Measurements from ENCODE around the gene AIDA. TPM values are rescaled to one million over a fixed set of nuclear protein-coding genes. Genes with fewer than 3 reads are reported as not detected.

AIDA gene
- total RNA-seq, 2 experiments from 2014 or later, result 9.0 to 24.1 TPM

GRCh38 chr1:222656391-222657155 is 55.7 kb downstream of the AIDA start:
- Histone ChIP-seq H3K4me2 (ENCODE audit: low read length) (no peak overlapping the region), H3K79me2 (ENCODE audit: insufficient read depth, low read depth, low read length) (no peaks in the 10 kb centered on the region), H2AFZ (ENCODE audit: low read length) (no peak overlapping the region), H3K36me3 (ENCODE audit: insufficient read depth, low read length) (peaks cover 97% of the 10 kb centered on the region), H3K4me3 (ENCODE audit: low read depth, low read length, poor library complexity, severe bottlenecking) (no peak overlapping the region), H3K4me1 (ENCODE audit: insufficient read depth, low read length, poor library complexity, severe bottlenecking) (no peaks in the 10 kb centered on the region), H4K20me1 (ENCODE audit: insufficient read depth, low read length) (no peaks in the 10 kb centered on the region), H3K9me3 (ENCODE audit: low read length) (no peaks in the 10 kb centered on the region), H3K9me2 (ENCODE audit: insufficient read depth, low read length) (no peaks in the 10 kb centered on the region), H3K27ac (ENCODE audit: low read depth, low read length, poor library complexity, severe bottlenecking) (no peak overlapping the region)
- ChIA-PET POLR2A (interaction anchor here (0.6 kb wide), 1 partner anchor 707 kb away, joined by 4 read pairs; the partner anchor contains the start of gene SUSD4), CTCF (ENCODE audit: unreplicated experiment) (no interaction called here)
- BruUV-seq (replicated peaks), result no TSS peak
- intact Hi-C loops (cut with micrococcal nuclease; ENCODE audit: unreplicated experiment), result loop anchor here (10.0 kb wide), 1 partner anchor 428 kb away; no protein-coding TSS in a partner anchor
- TF ChIP-seq EZH2phosphoT487 (IDR thresholded peaks at IDR 0.05; ENCODE audit: borderline replicate concordance, low read depth, low read length), result no peak
- TF ChIP-seq CTCF (conservative IDR thresholded peaks at IDR 0.05; ENCODE audit: low read length), result no peak
- DNase-seq (ENCODE audit: low spot score), result no peak

- BruUV-seq (replicated peaks), result no TSS peak
- ChIA-PET POLR2A (interaction anchor here (0.6 to 1.0 kb wide), 2 partner anchors 28 to 319 kb away, joined by 3 read pairs; no protein-coding TSS in a partner anchor), CTCF (ENCODE audit: unreplicated experiment) (interaction anchor here (0.5 kb wide), 1 partner anchor 49 kb away, joined by 3 read pairs; no protein-coding TSS in a partner anchor)
- no peak overlapping the region for H3K27ac ChIP-seq (ENCODE audit: low read depth, low read length, poor library complexity, severe bottlenecking)
- peaks cover 95% of the 10 kb centered on the region for H3K36me3 ChIP-seq (ENCODE audit: insufficient read depth, low read length)
- no peaks in the 10 kb centered on the region for H3K4me1 ChIP-seq (ENCODE audit: insufficient read depth, low read length, poor library complexity, severe bottlenecking)
- H3K9me2 ChIP-seq (ENCODE audit: insufficient read depth, low read length), result no peaks in the 10 kb centered on the region
- H3K4me3 ChIP-seq (ENCODE audit: low read depth, low read length, poor library complexity, severe bottlenecking), result no peak overlapping the region
- no peaks in the 10 kb centered on the region for H4K20me1 ChIP-seq (ENCODE audit: insufficient read depth, low read length)
- no peaks in the 10 kb centered on the region for H3K9me3 ChIP-seq (ENCODE audit: low read length)
- TF ChIP-seq CTCF (conservative IDR thresholded peaks at IDR 0.05; ENCODE audit: low read length) (0 out of 2 replicates have a peak, but pooled peaks have one; percentile 24), EZH2phosphoT487 (IDR thresholded peaks at IDR 0.05; ENCODE audit: borderline replicate concordance, low read depth, low read length) (no peak)
- intact Hi-C loops (cut with micrococcal nuclease; ENCODE audit: unreplicated experiment), result loop anchor here (10.0 kb wide), 1 partner anchor 430 kb away; no protein-coding TSS in a partner anchor
- no peak overlapping the region; the same call in 1 of the 2 replicates for H3K4me2 ChIP-seq (ENCODE audit: low read length)
- peak; percentile 8 for DNase-seq (ENCODE audit: low spot score)
- no peak overlapping the region for H2AFZ ChIP-seq (ENCODE audit: low read length)
- no peaks in the 10 kb centered on the region for H3K79me2 ChIP-seq (ENCODE audit: insufficient read depth, low read depth, low read length)
These were observed 57.4 kb downstream of the AIDA start for GRCh38 chr1:222654849-222655248.
